ENCODE results near the gene MPPE1. TPM values are rescaled to one million over a fixed set of nuclear protein-coding genes. Genes with fewer than 3 reads are reported as not detected.

The MPPE1 gene
- total RNA-seq, 1 donor: 38.0 TPM

DNA sequence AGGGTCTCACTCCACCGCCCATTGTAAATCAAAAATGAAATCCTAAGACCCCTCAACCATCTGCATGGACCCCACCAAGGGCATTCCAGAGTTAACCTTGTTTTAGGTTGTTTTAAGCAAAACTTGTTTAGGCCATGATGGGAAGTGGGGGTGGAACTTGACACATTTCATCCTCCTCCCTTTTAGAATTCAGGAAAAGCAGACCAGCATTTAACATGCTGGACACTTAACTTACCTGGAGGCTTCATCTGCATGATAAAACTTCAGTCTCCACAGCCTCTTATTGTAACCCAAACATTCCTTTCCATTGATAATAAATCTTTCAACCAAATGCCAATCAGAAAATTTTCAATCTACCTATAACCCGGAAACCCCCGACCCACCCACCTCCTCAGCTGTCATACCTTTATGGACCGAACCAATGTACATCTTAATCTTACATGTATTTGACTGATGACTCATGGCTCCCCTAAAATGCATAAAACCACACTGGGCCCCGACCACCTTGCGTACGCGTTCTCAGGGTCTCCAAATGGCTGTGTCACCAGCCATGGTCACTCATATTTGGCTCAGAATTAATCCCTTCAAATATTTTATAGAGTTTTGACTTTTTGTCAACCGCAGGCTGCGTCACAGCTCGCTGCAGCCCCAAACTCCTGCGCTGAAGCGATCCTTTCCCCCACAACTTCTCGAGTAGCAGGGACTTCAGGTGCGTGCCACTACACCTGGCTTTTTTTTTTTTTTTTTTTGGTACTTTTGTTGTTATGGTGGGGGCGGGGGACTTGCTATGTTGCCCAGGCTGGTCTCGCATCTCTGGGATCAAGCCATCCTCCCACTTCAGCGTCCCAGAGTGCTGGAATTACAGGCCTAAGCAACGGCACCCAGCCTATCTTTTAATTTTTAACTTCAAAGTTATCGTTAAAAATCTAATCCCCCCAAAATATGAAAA, 917 bp downstream of the MPPE1 start:
- peak overlapping the region; percentile 97 for H2AFZ ChIP-seq (ENCODE audit: low read length)

DNA sequence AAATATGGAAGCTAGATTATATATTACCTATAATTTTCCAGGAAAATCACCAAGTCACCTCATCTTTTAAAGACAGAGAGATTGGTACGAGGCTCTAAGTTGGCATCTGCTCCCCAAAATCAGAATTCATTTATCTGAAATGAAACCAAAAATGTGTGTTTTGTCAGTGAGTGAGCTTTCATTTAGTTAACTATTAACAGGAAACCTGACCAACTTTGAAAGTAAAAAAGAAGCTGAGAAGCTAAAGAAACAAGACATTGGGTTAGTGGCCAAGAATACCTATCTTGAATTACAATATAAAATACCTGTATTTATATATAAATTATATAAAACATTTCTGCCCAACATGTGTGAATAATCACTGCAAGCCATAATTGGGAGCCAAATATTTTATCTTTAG, 1.9 kb downstream of the MPPE1 start:
- Histone ChIP-seq H3K36me3 (ENCODE audit: insufficient read depth, low read length) (no peaks in the 10 kb centered on the region), H3K27me3 (ENCODE audit: insufficient read depth, low read length) (no peaks in the 10 kb centered on the region), H3K9me3 (ENCODE audit: low read depth, low read length) (no peaks in the 10 kb centered on the region), H3K4me2 (ENCODE audit: insufficient read depth, low read length) (no peak overlapping the region), H3K27ac (ENCODE audit: low read depth, low read length) (no peak overlapping the region), H3K79me2 (ENCODE audit: insufficient read depth, low read length) (peaks cover 11% of the 10 kb centered on the region), H3K4me3 (ENCODE audit: insufficient read depth, low read length) (no peak overlapping the region), H2AFZ (ENCODE audit: low read length) (no peak overlapping the region), H4K20me1 (ENCODE audit: insufficient read depth, low read length) (no peaks in the 10 kb centered on the region), H3K4me1 (ENCODE audit: insufficient read depth, low read length) (peaks cover 17% of the 10 kb centered on the region)
- no peak for DNase-seq (ENCODE audit: insufficient read length, low spot score, missing footprints)
- TF ChIP-seq, protein P1, sequence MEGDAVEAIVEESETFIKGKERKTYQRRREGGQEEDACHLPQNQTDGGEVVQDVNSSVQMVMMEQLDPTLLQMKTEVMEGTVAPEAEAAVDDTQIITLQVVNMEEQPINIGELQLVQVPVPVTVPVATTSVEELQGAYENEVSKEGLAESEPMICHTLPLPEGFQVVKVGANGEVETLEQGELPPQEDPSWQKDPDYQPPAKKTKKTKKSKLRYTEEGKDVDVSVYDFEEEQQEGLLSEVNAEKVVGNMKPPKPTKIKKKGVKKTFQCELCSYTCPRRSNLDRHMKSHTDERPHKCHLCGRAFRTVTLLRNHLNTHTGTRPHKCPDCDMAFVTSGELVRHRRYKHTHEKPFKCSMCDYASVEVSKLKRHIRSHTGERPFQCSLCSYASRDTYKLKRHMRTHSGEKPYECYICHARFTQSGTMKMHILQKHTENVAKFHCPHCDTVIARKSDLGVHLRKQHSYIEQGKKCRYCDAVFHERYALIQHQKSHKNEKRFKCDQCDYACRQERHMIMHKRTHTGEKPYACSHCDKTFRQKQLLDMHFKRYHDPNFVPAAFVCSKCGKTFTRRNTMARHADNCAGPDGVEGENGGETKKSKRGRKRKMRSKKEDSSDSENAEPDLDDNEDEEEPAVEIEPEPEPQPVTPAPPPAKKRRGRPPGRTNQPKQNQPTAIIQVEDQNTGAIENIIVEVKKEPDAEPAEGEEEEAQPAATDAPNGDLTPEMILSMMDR (IDR thresholded peaks at IDR 0.05; ENCODE audit: extremely low read depth, low read depth, low read length): no peak

More for the DNA sequence above, 917 bp downstream of the MPPE1 start:
- Histone ChIP-seq H3K4me2 (ENCODE audit: insufficient read depth, low read length) (peak overlapping the region; percentile 88), H3K27ac (ENCODE audit: low read depth, low read length) (peak overlapping the region; percentile 92), H3K4me1 (ENCODE audit: insufficient read depth, low read length) (peaks cover 17% of the 10 kb centered on the region), H3K36me3 (ENCODE audit: insufficient read depth, low read length) (no peaks in the 10 kb centered on the region), H3K4me3 (ENCODE audit: insufficient read depth, low read length) (peak overlapping the region; percentile 95), H4K20me1 (ENCODE audit: insufficient read depth, low read length) (no peaks in the 10 kb centered on the region), H3K9me3 (ENCODE audit: low read depth, low read length) (no peaks in the 10 kb centered on the region), H3K27me3 (ENCODE audit: insufficient read depth, low read length) (no peaks in the 10 kb centered on the region), H3K79me2 (ENCODE audit: insufficient read depth, low read length) (peaks cover 11% of the 10 kb centered on the region)
- TF ChIP-seq, protein P1 (IDR thresholded peaks at IDR 0.05; ENCODE audit: extremely low read depth, low read depth, low read length): no peak
- no peak for DNase-seq (ENCODE audit: insufficient read length, low spot score, missing footprints)

DNA sequence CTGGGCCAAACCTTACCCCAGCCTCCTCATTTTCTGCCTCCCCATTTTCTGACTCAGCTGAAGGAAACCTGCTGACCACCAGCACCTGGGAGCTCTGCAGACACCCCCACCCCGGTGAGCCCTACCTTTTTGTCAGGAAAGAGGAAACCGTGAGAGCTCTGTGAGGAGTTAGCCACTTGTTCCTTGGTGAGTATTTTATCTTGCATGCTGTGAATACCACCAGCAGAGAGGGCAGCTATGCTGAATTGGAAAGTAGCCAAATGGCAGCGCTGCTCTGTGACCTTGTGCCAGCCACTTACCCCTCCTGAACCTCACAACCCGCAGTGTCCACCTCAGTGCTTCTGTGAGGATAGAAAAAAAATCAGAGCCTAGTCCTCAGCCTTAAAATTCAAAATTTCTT, 2.5 kb downstream of the MPPE1 start:
- no peak overlapping the region for H3K4me3 ChIP-seq (ENCODE audit: insufficient read depth, low read length)
- DNase-seq (ENCODE audit: insufficient read length, low spot score, missing footprints): no peak
- H2AFZ ChIP-seq (ENCODE audit: low read length): no peak overlapping the region
- peaks cover 11% of the 10 kb centered on the region for H3K79me2 ChIP-seq (ENCODE audit: insufficient read depth, low read length)
- peaks cover 17% of the 10 kb centered on the region for H3K4me1 ChIP-seq (ENCODE audit: insufficient read depth, low read length)
- no peaks in the 10 kb centered on the region for H3K9me3 ChIP-seq (ENCODE audit: low read depth, low read length)
- TF ChIP-seq, protein P1 (IDR thresholded peaks at IDR 0.05; ENCODE audit: extremely low read depth, low read depth, low read length): no peak
- H3K27ac ChIP-seq (ENCODE audit: low read depth, low read length): no peak overlapping the region
- H3K36me3 ChIP-seq (ENCODE audit: insufficient read depth, low read length): no peaks in the 10 kb centered on the region
- H4K20me1 ChIP-seq (ENCODE audit: insufficient read depth, low read length): no peaks in the 10 kb centered on the region
- no peaks in the 10 kb centered on the region for H3K27me3 ChIP-seq (ENCODE audit: insufficient read depth, low read length)
- H3K4me2 ChIP-seq (ENCODE audit: insufficient read depth, low read length): no peak overlapping the region

DNA sequence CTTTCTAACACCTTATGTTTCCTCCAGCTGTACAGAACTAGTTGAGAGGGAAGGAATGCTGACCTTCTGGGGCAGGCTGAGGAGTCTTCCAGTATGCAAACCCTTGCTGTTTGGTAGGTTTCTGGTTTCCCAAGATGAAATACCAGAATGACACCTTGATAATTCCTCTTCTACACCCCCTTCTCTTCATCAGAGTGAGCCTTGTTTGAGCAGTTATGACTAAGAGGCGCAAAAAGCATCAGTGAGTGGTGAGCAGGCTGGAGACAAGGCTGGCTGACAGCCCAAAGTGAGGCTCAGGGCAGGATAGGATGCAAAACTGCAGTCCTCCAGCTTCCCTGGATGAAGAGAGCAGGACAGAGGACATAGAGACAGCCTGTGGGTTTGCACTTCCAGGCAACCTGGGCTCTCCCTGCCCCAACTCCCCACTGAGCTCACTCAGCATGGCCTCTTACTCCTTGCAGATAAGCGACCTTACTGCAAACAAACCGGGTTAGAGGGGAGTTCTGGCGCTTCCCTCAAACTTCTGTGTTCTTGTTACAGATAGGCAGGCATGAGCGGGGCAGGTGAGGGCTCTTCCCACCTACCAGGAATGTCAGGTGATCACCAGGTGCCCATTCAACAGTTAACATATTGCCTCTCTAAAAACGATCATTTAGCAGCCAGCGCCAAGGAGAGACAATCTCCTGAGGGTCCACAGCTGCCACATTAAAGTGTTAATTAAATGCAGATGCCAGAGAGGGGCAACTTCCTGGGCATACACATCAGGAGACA, 5.4 kb downstream of the MPPE1 start:
- peaks cover 7% of the 10 kb centered on the region for H3K4me1 ChIP-seq (ENCODE audit: insufficient read depth, low read length)
- H3K4me2 ChIP-seq (ENCODE audit: insufficient read depth, low read length): no peak overlapping the region
- no peaks in the 10 kb centered on the region for H3K36me3 ChIP-seq (ENCODE audit: insufficient read depth, low read length)
- H3K4me3 ChIP-seq (ENCODE audit: insufficient read depth, low read length): no peak overlapping the region
- no peak overlapping the region for H2AFZ ChIP-seq (ENCODE audit: low read length)
- H3K79me2 ChIP-seq (ENCODE audit: insufficient read depth, low read length): peaks cover 11% of the 10 kb centered on the region
- DNase-seq (ENCODE audit: insufficient read length, low spot score, missing footprints): no peak
- no peak overlapping the region for H3K27ac ChIP-seq (ENCODE audit: low read depth, low read length)
- H3K9me3 ChIP-seq (ENCODE audit: low read depth, low read length): no peaks in the 10 kb centered on the region
- no peaks in the 10 kb centered on the region for H4K20me1 ChIP-seq (ENCODE audit: insufficient read depth, low read length)
- TF ChIP-seq, protein P1 (IDR thresholded peaks at IDR 0.05; ENCODE audit: extremely low read depth, low read depth, low read length): no peak
- H3K27me3 ChIP-seq (ENCODE audit: insufficient read depth, low read length): no peaks in the 10 kb centered on the region

All from osteoblast (primary cell).